Caco-2 (cell line): Measurements from ENCODE around the gene NCCRP1. TPM values are rescaled to one million over a fixed set of nuclear protein-coding genes. Genes with fewer than 3 reads are reported as not detected.
A peak's percentile ranks its signal among the peaks of the same experiment; 100 is the strongest.
"Not testable (repeated sequence)": the region's sequence is repeated elsewhere in the genome, so short reads cannot be mapped to it uniquely, and the experiment has no call there.

Source experiments
- BruUV-seq: library from RNA; stranded (reverse); fragments of 400-500 nt; replicated peaks from 2 replicates; lab custom pipeline; 2021; lab: Mats Ljungman, UMichigan
- CTCF ChIA-PET: fragments of 300-600 bp; sonication (Branson Sonifier 250); formaldehyde crosslinking; loops from one replicate; lab custom pipeline; 2022; ENCODE audit warnings: antibody characterized with exemption; lab: Charles Lee
- POLR2A ChIA-PET: fragments of 300-600 bp; sonication (Branson Sonifier 250); formaldehyde crosslinking; loops from one replicate; lab custom pipeline; 2022; ENCODE audit warnings: antibody characterized with exemption; lab: Charles Lee
- DNase-seq, 2 experiments: peaks; one replicate each; pipeline versions ENCODE4 v3.0.0 to v3.0.0-alpha.2; 2020 to 2022
- H3K27me3 ChIP-seq: replicated peaks from 2 replicates; pipeline ENCODE4 v1.6.0; 2011; ENCODE audit warnings: low read length; ENCODE audit not compliant: control insufficient read depth, insufficient read depth
- H3K36me3 ChIP-seq: 2 replicates; pipeline ENCODE4 v1.5.1; 2011; ENCODE audit warnings: low read length; ENCODE audit not compliant: control insufficient read depth, insufficient read depth
- H3K4me1 ChIP-seq: fragments of 250-450 bp; sonication (Bioruptor Pico); 2 replicates; pipeline ENCODE4 v1.5.1; 2020; ENCODE audit warnings: mild to moderate bottlenecking
- H3K4me3 ChIP-seq: 2 replicates; pipeline ENCODE4 v1.5.1; 2011; ENCODE audit warnings: low read depth, mild to moderate bottlenecking, control low read depth, low read length
- H3K9me3 ChIP-seq: fragments of 250-450 bp; sonication (Bioruptor Pico); 2 replicates; pipeline ENCODE4 v1.5.1; 2020; ENCODE audit warnings: mild to moderate bottlenecking, moderate library complexity
- H3K27ac Mint-ChIP-seq: one replicate; pipeline ENCODE4 v1.8.0; 2022; ENCODE audit warnings: mixed read lengths; ENCODE audit not compliant: unreplicated experiment
- H3K27me3 Mint-ChIP-seq: one replicate; pipeline ENCODE4 v1.8.0; 2022; ENCODE audit warnings: mixed read lengths; ENCODE audit not compliant: insufficient read depth, unreplicated experiment
- H3K36me3 Mint-ChIP-seq: one replicate; pipeline ENCODE4 v1.8.0; 2022; ENCODE audit warnings: mild to moderate bottlenecking, mixed read lengths; ENCODE audit not compliant: insufficient read depth, unreplicated experiment
- H3K4me1 Mint-ChIP-seq: one replicate; pipeline ENCODE4 v1.8.0; 2022; ENCODE audit warnings: low read depth, mixed read lengths; ENCODE audit not compliant: unreplicated experiment
- H3K4me3 Mint-ChIP-seq: one replicate; pipeline ENCODE4 v1.8.0; 2022; ENCODE audit warnings: mild to moderate bottlenecking, moderate library complexity, mixed read lengths; ENCODE audit not compliant: unreplicated experiment
- H3K9me3 Mint-ChIP-seq: one replicate; pipeline ENCODE4 v1.8.0; 2022; ENCODE audit warnings: mixed read lengths; ENCODE audit not compliant: unreplicated experiment
- CTCF ChIP-seq, 2 experiments: fragments of 200-600 bp in 1 of 2; IDR thresholded peaks; 1 replicate in 1 of 2; 2 replicates in 1 of 2; pipeline versions ENCODE4 v1.5.1 to v1.8.0; 2011 to 2022; ENCODE audit warnings: antibody characterized with exemption in 1 of 2, control low read depth in 1 of 2, inconsistent platforms in 1 of 2, low read depth in 1 of 2, low read length in 1 of 2, mild to moderate bottlenecking in 1 of 2, moderate library complexity in 1 of 2; ENCODE audit not compliant: insufficient read depth in 1 of 2, severe bottlenecking in 1 of 2, unreplicated experiment in 1 of 2
- intact Hi-C: fragments of 100-400 bp; cut with micrococcal nuclease; formaldehyde crosslinking; loops from one replicate; pipeline ENCODE4 v1.10.0; 2022; ENCODE audit not compliant: unreplicated experiment
- total RNA-seq: library from RNA; stranded (reverse); gene quantifications from 2 replicates; pipeline ENCODE4 v1.2.3, GENCODE V29; 2022

Gene NCCRP1
- total RNA-seq, 1 experiment from 2014 or later, result 0.39 TPM

- H3K4me3 ChIP-seq, H3K4me1 Mint-ChIP-seq, H3K9me3 ChIP-seq, intact Hi-C loops, H3K9me3 Mint-ChIP-seq, H3K27me3 Mint-ChIP-seq, DNase-seq, H3K36me3 ChIP-seq, H3K36me3 Mint-ChIP-seq, POLR2A ChIA-PET, H3K27ac Mint-ChIP-seq, H3K4me1 ChIP-seq, H3K4me3 Mint-ChIP-seq, H3K27me3 ChIP-seq, BruUV-seq: not testable (repeated sequence)
- TF ChIP-seq CTCF (IDR thresholded peaks at IDR 0.05; ENCODE audit: insufficient read depth in 1 of 2, low read depth in 1 of 2, low read length in 1 of 2, severe bottlenecking in 1 of 2, unreplicated experiment in 1 of 2), result peak in 1 of 2 experiments; percentile 10
- CTCF ChIA-PET, result interaction anchor here (0.6 kb wide), 1 partner anchor 676 kb away, joined by 3 read pairs; no protein-coding TSS in a partner anchor
These were observed 48.4 kb downstream of the NCCRP1 start for GRCh38 chr19:39245166-39245565.

- H3K4me1 Mint-ChIP-seq, result peaks cover 6% of the 10 kb centered on the region
- H3K36me3 Mint-ChIP-seq, result no peaks in the 10 kb centered on the region
- peaks cover 14% of the 10 kb centered on the region for H3K4me1 ChIP-seq
- ChIA-PET CTCF (interaction anchor here (0.9 kb wide), 1 partner anchor 9 kb away, joined by 3 read pairs; no protein-coding TSS in a partner anchor), POLR2A (no interaction called here)
- H3K9me3 ChIP-seq, result no peaks in the 10 kb centered on the region
- no peak for TF ChIP-seq CTCF (IDR thresholded peaks at IDR 0.05; ENCODE audit: insufficient read depth in 1 of 2, low read depth in 1 of 2, low read length in 1 of 2, severe bottlenecking in 1 of 2, unreplicated experiment in 1 of 2)
- H3K4me3 ChIP-seq, result no peak overlapping the region
- H3K27me3 ChIP-seq, result no peaks in the 10 kb centered on the region
- peaks cover 7% of the 10 kb centered on the region for H3K9me3 Mint-ChIP-seq
- H3K4me3 Mint-ChIP-seq, result peak overlapping the region; percentile 9
- H3K27me3 Mint-ChIP-seq, result no peaks in the 10 kb centered on the region
- no peak for DNase-seq
- no peaks in the 10 kb centered on the region for H3K36me3 ChIP-seq
- intact Hi-C loops, result no loop called here
- H3K27ac Mint-ChIP-seq, result no peak overlapping the region
- BruUV-seq, result no TSS peak
These were observed 50.3 kb downstream of the NCCRP1 start for GRCh38 chr19:39246951-39247669.

- DNase-seq, result no peak
- no peak for TF ChIP-seq CTCF (IDR thresholded peaks at IDR 0.05; ENCODE audit: insufficient read depth in 1 of 2, low read depth in 1 of 2, low read length in 1 of 2, severe bottlenecking in 1 of 2, unreplicated experiment in 1 of 2)
These were observed 51.2 kb downstream of the NCCRP1 start for GRCh38 chr19:39247701-39248664.

More at GRCh38 chr19:39247701-39248664, 51.2 kb downstream of the NCCRP1 start:
- no TSS peak for BruUV-seq
- Histone ChIP-seq H3K27me3 (no peaks in the 10 kb centered on the region), H3K4me3 (no peak overlapping the region), H3K9me3 (no peaks in the 10 kb centered on the region), H3K36me3 (no peaks in the 10 kb centered on the region), H3K4me1 (peaks cover 19% of the 10 kb centered on the region)
- CTCF ChIA-PET, result no interaction called here
- POLR2A ChIA-PET, result no interaction called here
- Mint-ChIP-seq H3K36me3 (no peaks in the 10 kb centered on the region), H3K27ac (no peak overlapping the region), H3K4me3 (no peak overlapping the region), H3K9me3 (peaks cover 12% of the 10 kb centered on the region), H3K27me3 (no peaks in the 10 kb centered on the region), H3K4me1 (peaks cover 15% of the 10 kb centered on the region)
- intact Hi-C loops, result no loop called here
